Measurements from ENCODE around the gene COG3. TPM values are rescaled to one million over a fixed set of nuclear protein-coding genes. Genes with fewer than 3 reads are reported as not detected.

Gene COG3
- total and polyA plus RNA-seq, 4 donors, result 22.8 to 113 (median 38.2) TPM

DNA sequence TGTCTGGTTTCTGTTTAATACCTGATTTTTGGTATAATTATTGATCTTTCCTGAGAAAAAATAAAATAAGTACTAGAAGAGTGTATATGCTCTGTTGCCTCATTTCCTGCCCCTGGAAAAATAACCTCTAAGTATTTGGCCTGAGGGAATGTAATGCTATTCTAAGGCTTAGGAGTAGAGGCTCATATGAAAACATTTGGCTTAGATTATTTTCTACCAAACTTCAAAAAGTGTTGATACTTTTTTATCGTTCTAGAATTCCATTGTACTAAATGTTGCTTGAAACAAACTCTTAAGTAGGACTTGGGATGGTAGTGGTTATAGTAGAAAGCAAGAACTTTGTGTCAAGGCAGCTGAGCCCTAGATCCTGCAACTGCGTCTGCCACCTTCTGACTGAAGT, 57.8 kb downstream of the COG3 start:
- 86% methylated on average over 2 of the region's 2 CpGs for WGBS
- Histone ChIP-seq H3K27me3 (ENCODE audit: control insufficient read depth in 4 of 4, insufficient read depth in 4 of 4, low read length in 3 of 4) (no peaks in the 10 kb centered on the region), H3K9me3 (ENCODE audit: control insufficient read depth in 4 of 4, low read length in 3 of 4) (no peaks in the 10 kb centered on the region), H3K4me3 (ENCODE audit: low read depth in 1 of 3, low read length in 3 of 3) (no peak overlapping the region), H3K36me3 (ENCODE audit: control insufficient read depth in 4 of 4, insufficient read depth in 3 of 4, low read depth in 1 of 4, low read length in 3 of 4) (peaks cover 6 to 78% (median 54%) of the 10 kb centered on the region in 4 donors), H3K4me1 (ENCODE audit: control insufficient read depth in 4 of 4, insufficient read depth in 4 of 4, low read length in 3 of 4) (peaks cover 0 to 3% (median 2%) of the 10 kb centered on the region in 4 donors), H3K27ac (ENCODE audit: low read depth in 1 of 2, low read length in 2 of 2) (no peak overlapping the region), H3K9ac (ENCODE audit: low read depth in 1 of 2, low read length in 2 of 2) (no peak overlapping the region)
- no peak for DNase-seq (ENCODE audit: low spot score)
- no peak for TF ChIP-seq FOXA1 (IDR thresholded peaks at IDR 0.05)
- TF ChIP-seq, protein P1, sequence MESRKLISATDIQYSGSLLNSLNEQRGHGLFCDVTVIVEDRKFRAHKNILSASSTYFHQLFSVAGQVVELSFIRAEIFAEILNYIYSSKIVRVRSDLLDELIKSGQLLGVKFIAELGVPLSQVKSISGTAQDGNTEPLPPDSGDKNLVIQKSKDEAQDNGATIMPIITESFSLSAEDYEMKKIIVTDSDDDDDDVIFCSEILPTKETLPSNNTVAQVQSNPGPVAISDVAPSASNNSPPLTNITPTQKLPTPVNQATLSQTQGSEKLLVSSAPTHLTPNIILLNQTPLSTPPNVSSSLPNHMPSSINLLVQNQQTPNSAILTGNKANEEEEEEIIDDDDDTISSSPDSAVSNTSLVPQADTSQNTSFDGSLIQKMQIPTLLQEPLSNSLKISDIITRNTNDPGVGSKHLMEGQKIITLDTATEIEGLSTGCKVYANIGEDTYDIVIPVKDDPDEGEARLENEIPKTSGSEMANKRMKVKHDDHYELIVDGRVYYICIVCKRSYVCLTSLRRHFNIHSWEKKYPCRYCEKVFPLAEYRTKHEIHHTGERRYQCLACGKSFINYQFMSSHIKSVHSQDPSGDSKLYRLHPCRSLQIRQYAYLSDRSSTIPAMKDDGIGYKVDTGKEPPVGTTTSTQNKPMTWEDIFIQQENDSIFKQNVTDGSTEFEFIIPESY (IDR thresholded peaks at IDR 0.05), result no peak
- TF ChIP-seq EGR1 (IDR thresholded peaks at IDR 0.05; ENCODE audit: low read depth in 2 of 2), result no peak
- TF ChIP-seq RAD21 (IDR thresholded peaks at IDR 0.05), result no peak
- no peak for TF ChIP-seq FOXA2 (IDR thresholded peaks at IDR 0.05)
- TF ChIP-seq HNF4G (IDR thresholded peaks at IDR 0.05), result no peak
- TF ChIP-seq, protein P2, sequence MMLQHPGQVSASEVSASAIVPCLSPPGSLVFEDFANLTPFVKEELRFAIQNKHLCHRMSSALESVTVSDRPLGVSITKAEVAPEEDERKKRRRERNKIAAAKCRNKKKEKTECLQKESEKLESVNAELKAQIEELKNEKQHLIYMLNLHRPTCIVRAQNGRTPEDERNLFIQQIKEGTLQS (IDR thresholded peaks at IDR 0.05), result no peak
- TF ChIP-seq, protein P3, sequence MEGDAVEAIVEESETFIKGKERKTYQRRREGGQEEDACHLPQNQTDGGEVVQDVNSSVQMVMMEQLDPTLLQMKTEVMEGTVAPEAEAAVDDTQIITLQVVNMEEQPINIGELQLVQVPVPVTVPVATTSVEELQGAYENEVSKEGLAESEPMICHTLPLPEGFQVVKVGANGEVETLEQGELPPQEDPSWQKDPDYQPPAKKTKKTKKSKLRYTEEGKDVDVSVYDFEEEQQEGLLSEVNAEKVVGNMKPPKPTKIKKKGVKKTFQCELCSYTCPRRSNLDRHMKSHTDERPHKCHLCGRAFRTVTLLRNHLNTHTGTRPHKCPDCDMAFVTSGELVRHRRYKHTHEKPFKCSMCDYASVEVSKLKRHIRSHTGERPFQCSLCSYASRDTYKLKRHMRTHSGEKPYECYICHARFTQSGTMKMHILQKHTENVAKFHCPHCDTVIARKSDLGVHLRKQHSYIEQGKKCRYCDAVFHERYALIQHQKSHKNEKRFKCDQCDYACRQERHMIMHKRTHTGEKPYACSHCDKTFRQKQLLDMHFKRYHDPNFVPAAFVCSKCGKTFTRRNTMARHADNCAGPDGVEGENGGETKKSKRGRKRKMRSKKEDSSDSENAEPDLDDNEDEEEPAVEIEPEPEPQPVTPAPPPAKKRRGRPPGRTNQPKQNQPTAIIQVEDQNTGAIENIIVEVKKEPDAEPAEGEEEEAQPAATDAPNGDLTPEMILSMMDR (IDR thresholded peaks at IDR 0.05; ENCODE audit: low read depth, low read length, missing input control), result no peak
- TF ChIP-seq, protein P4, sequence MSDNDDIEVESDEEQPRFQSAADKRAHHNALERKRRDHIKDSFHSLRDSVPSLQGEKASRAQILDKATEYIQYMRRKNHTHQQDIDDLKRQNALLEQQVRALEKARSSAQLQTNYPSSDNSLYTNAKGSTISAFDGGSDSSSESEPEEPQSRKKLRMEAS (IDR thresholded peaks at IDR 0.05), result no peak
- TF ChIP-seq NR2F2 (IDR thresholded peaks at IDR 0.05), result no peak
- TF ChIP-seq GABPA (IDR thresholded peaks at IDR 0.05 in 1 of 2, conservative IDR thresholded peaks at IDR 0.05 in 1 of 2), result no peak
- TF ChIP-seq RXRA (IDR thresholded peaks at IDR 0.05), result no peak
- no peak for TF ChIP-seq YY1 (IDR thresholded peaks at IDR 0.05)
- no peak for TF ChIP-seq TAF1 (conservative IDR thresholded peaks at IDR 0.05)
- TF ChIP-seq, protein P5, sequence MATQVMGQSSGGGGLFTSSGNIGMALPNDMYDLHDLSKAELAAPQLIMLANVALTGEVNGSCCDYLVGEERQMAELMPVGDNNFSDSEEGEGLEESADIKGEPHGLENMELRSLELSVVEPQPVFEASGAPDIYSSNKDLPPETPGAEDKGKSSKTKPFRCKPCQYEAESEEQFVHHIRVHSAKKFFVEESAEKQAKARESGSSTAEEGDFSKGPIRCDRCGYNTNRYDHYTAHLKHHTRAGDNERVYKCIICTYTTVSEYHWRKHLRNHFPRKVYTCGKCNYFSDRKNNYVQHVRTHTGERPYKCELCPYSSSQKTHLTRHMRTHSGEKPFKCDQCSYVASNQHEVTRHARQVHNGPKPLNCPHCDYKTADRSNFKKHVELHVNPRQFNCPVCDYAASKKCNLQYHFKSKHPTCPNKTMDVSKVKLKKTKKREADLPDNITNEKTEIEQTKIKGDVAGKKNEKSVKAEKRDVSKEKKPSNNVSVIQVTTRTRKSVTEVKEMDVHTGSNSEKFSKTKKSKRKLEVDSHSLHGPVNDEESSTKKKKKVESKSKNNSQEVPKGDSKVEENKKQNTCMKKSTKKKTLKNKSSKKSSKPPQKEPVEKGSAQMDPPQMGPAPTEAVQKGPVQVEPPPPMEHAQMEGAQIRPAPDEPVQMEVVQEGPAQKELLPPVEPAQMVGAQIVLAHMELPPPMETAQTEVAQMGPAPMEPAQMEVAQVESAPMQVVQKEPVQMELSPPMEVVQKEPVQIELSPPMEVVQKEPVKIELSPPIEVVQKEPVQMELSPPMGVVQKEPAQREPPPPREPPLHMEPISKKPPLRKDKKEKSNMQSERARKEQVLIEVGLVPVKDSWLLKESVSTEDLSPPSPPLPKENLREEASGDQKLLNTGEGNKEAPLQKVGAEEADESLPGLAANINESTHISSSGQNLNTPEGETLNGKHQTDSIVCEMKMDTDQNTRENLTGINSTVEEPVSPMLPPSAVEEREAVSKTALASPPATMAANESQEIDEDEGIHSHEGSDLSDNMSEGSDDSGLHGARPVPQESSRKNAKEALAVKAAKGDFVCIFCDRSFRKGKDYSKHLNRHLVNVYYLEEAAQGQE (IDR thresholded peaks at IDR 0.05), result no peak
- TF ChIP-seq SP1 (IDR thresholded peaks at IDR 0.05), result no peak
